ENCODE results near the gene TBX10. TPM values are rescaled to one million over a fixed set of nuclear protein-coding genes. Genes with fewer than 3 reads are reported as not detected.

The TBX10 gene
- polyA plus RNA-seq, 1 donor (not counting 4 experiments of a cell fraction or from before 2014, with no cell fraction given): not detected

DNA sequence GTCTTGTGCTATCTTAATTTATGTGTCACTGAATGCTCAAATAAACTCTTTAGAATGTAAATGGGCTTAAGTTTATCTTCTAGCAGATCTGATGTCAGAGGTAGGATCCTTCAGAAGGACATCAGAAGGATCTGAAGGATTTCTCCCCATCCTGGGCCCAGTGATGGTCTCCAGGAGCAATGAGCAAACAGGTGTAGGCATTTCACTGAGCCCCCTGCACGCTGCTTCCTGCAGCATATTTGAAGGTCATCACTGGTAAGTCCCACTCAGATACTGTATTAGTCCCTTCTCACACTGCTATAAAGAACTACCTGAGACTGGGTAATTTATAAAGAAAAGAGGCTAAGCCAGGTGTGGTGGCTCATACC is 51.4 kb downstream of the TBX10 start:
- H3K36me3 ChIP-seq (ENCODE audit: control insufficient read depth in 2 of 2, extremely low read depth in 1 of 2, insufficient read depth in 2 of 2, low read length in 2 of 2): peaks cover 20 to 30% of the 10 kb centered on the region in 2 experiments
- DNase-seq (ENCODE audit: low read depth, low spot score) (no peak), FAIRE-seq (no peak)
- no peaks in the 10 kb centered on the region for H3K27me3 ChIP-seq (ENCODE audit: control insufficient read depth, extremely low read depth, insufficient read depth, low read length)
- H3K9ac ChIP-seq (ENCODE audit: control insufficient read depth, extremely low read depth, insufficient read depth, low read length): no peak overlapping the region
- peaks cover 21% of the 10 kb centered on the region for H3K4me1 ChIP-seq (ENCODE audit: control insufficient read depth, extremely low read depth, insufficient read depth, low read length)
- H3K9me1 ChIP-seq (ENCODE audit: control insufficient read depth, extremely low read depth, insufficient read depth, low read length): peaks cover 3% of the 10 kb centered on the region
- no peaks in the 10 kb centered on the region for H3K9me3 ChIP-seq (ENCODE audit: control insufficient read depth, low read depth, low read length)
- peaks cover 23% of the 10 kb centered on the region for H4K20me1 ChIP-seq (ENCODE audit: control insufficient read depth, extremely low read depth, insufficient read depth, low read length)
- H3K4me3 ChIP-seq (ENCODE audit: control insufficient read depth in 2 of 3, extremely low read depth in 1 of 3, insufficient read depth in 2 of 3, low read depth in 1 of 3, low read length in 3 of 3): no peak overlapping the region
- H2AFZ ChIP-seq (ENCODE audit: control insufficient read depth, low read length): no peak overlapping the region
- dilution Hi-C loops (cut with MboI; ENCODE audit: extremely low pct_ligation_motif_present, low sequenced_read_pairs): no loop called here
- TF ChIP-seq, protein P1, sequence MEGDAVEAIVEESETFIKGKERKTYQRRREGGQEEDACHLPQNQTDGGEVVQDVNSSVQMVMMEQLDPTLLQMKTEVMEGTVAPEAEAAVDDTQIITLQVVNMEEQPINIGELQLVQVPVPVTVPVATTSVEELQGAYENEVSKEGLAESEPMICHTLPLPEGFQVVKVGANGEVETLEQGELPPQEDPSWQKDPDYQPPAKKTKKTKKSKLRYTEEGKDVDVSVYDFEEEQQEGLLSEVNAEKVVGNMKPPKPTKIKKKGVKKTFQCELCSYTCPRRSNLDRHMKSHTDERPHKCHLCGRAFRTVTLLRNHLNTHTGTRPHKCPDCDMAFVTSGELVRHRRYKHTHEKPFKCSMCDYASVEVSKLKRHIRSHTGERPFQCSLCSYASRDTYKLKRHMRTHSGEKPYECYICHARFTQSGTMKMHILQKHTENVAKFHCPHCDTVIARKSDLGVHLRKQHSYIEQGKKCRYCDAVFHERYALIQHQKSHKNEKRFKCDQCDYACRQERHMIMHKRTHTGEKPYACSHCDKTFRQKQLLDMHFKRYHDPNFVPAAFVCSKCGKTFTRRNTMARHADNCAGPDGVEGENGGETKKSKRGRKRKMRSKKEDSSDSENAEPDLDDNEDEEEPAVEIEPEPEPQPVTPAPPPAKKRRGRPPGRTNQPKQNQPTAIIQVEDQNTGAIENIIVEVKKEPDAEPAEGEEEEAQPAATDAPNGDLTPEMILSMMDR (optimal IDR thresholded peaks at IDR 0.05 in 1 of 3, IDR thresholded peaks at IDR 0.05 in 1 of 3, conservative IDR thresholded peaks at IDR 0.05 in 1 of 3; ENCODE audit: extremely low read depth in 1 of 3, insufficient read depth in 2 of 3, low read length in 3 of 3): no peak
- TF ChIP-seq EZH2 (IDR thresholded peaks at IDR 0.05; ENCODE audit: low read length): no peak
- no peak overlapping the region for H3K4me2 ChIP-seq (ENCODE audit: control insufficient read depth, extremely low read depth, insufficient read depth, low read depth, low read length)
- H3K79me2 ChIP-seq (ENCODE audit: control insufficient read depth, insufficient read depth, low read length): peaks cover 24% of the 10 kb centered on the region
- no peak overlapping the region for H3K27ac ChIP-seq (ENCODE audit: control insufficient read depth, insufficient read depth, low read length)

DNA sequence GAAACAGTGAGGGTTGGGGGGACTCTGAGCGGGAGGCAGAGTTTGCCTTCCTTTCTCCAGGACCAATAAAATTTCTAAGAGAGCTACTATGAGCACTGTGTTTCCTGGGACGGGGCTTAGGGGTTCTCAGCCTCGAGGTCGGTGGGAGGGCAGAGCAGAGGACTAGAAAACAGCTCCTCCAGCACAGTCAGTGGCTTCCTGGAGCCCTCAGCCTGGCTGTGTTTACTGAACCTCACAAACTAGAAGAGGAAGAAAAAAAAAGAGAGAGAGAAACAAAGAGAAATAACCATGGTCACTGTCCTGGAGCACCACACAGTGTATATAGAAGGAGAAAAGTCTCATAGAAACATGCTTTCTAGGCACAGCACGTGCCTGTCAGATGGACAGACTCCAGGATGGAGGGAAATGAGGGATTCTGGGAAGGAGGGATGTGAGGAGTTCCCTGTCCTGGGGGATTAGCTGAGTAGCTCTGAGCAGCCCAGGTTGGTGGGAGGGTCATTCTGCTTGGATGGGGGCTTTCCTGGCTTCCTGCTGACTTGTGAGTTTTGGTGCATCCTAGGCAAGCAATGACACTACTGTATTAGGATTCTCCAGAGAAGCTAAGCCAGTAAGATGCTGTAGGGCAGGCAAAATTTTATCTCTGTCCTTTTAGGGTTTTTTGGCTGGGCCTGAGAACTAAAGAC is 52.9 kb downstream of the TBX10 start:
- dilution Hi-C loops (cut with MboI; ENCODE audit: extremely low pct_ligation_motif_present, low sequenced_read_pairs): no loop called here
- Histone ChIP-seq H3K9me3 (ENCODE audit: control insufficient read depth, low read depth, low read length) (no peaks in the 10 kb centered on the region), H3K27me3 (ENCODE audit: control insufficient read depth, extremely low read depth, insufficient read depth, low read length) (no peaks in the 10 kb centered on the region), H3K9ac (ENCODE audit: control insufficient read depth, extremely low read depth, insufficient read depth, low read length) (no peak overlapping the region), H3K9me1 (ENCODE audit: control insufficient read depth, extremely low read depth, insufficient read depth, low read length) (peaks cover 3% of the 10 kb centered on the region), H3K36me3 (ENCODE audit: control insufficient read depth in 2 of 2, extremely low read depth in 1 of 2, insufficient read depth in 2 of 2, low read length in 2 of 2) (peaks cover 20 to 30% of the 10 kb centered on the region in 2 experiments), H3K4me1 (ENCODE audit: control insufficient read depth, extremely low read depth, insufficient read depth, low read length) (peaks cover 28% of the 10 kb centered on the region), H3K27ac (ENCODE audit: control insufficient read depth, insufficient read depth, low read length) (no peak overlapping the region), H3K4me3 (ENCODE audit: control insufficient read depth in 2 of 3, extremely low read depth in 1 of 3, insufficient read depth in 2 of 3, low read depth in 1 of 3, low read length in 3 of 3) (no peak overlapping the region), H4K20me1 (ENCODE audit: control insufficient read depth, extremely low read depth, insufficient read depth, low read length) (peaks cover 23% of the 10 kb centered on the region), H2AFZ (ENCODE audit: control insufficient read depth, low read length) (no peak overlapping the region), H3K4me2 (ENCODE audit: control insufficient read depth, extremely low read depth, insufficient read depth, low read depth, low read length) (no peak overlapping the region), H3K79me2 (ENCODE audit: control insufficient read depth, insufficient read depth, low read length) (peaks cover 24% of the 10 kb centered on the region)
- DNase-seq (ENCODE audit: low read depth, low spot score) (no peak), FAIRE-seq (no peak)
- TF ChIP-seq, protein P1 (optimal IDR thresholded peaks at IDR 0.05 in 1 of 3, IDR thresholded peaks at IDR 0.05 in 1 of 3, conservative IDR thresholded peaks at IDR 0.05 in 1 of 3; ENCODE audit: extremely low read depth in 1 of 3, insufficient read depth in 2 of 3, low read length in 3 of 3): no peak
- TF ChIP-seq EZH2 (IDR thresholded peaks at IDR 0.05; ENCODE audit: low read length): no peak

Measured in keratinocyte (primary cell).